ENCODE data around the gene KCNE5.

- TF ChIP-seq POLR2A (IDR thresholded peaks at IDR 0.05; ENCODE audit: low read depth, low read length) = no peak
- no peak for TF ChIP-seq POLR2AphosphoS5 (IDR thresholded peaks at IDR 0.05; ENCODE audit: low read depth, low read length)
Observed at GRCh38 chrX:109601486-109601885, 23.5 kb downstream of the KCNE5 start.

Data from GM12892 (cell line).